Measurements from ENCODE around the gene ACOX1. TPM values are rescaled to one million over a fixed set of nuclear protein-coding genes. Genes with fewer than 3 reads are reported as not detected.

Gene ACOX1
- total and polyA plus RNA-seq, 12 donors: 11.1 to 105 (median 92.1) TPM

GRCh38 chr17:75899767-75900468 lies 79.0 kb downstream of the ACOX1 start:
- intact Hi-C loops (cut with DNase I): loop anchor here in 6 of 10 donors (5.0 to 10.0 kb wide), 6 partner anchors 43 to 395 kb away; partner anchors contain the start of genes WBP2 (in 2 of the 6), GALK1 (in 1 of the 6) and UBALD2 (in 1 of the 6)
- 89 to 92% methylated on average over 20 to 23 of the region's 23 CpGs for WGBS, 2 donors
- no peaks in the 10 kb centered on the region for H3K9me3 ChIP-seq
- no peak for TF ChIP-seq CTCF (IDR thresholded peaks at IDR 0.05)
- peaks cover 20 to 35% (median 33%) of the 10 kb centered on the region in 9 donors for H3K4me1 ChIP-seq
- no peak for DNase-seq
- H3K4me3 ChIP-seq: no peak overlapping the region
- H3K36me3 ChIP-seq: peaks cover 6 to 59% (median 30%) of the 10 kb centered on the region in 9 donors
- H3K27ac ChIP-seq: no peak overlapping the region
- no peaks in the 10 kb centered on the region for H3K27me3 ChIP-seq
- no peak for ATAC-seq

DNA sequence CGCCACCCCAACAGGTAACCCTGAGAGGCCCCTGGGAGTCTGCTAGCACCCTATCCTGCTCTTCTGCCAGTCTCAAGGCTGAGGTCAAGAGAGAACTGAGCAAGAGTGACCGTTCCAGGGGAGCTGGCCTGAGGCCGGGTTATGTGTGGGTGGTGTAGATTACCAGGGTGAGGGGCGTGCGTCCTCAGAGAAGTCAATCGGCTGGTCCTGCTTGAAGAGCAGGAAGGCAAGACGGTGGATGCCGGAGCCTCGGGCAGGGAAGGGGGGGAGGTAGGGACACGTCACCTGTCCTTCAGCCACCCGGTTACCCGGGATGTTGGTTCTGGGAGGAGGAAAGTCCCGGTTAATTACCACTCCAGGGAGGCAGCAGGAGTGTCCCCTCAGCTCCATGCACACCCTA lies 79.6 kb downstream of the ACOX1 start:
- intact Hi-C loops (cut with DNase I): loop anchor here in 4 of 10 donors (5.0 to 10.0 kb wide), 3 partner anchors 42 to 135 kb away; partner anchors contain the start of genes WBP2 (in 2 of the 4) and GALK1 (in 1 of the 4)
- Histone ChIP-seq H3K9me3 (no peaks in the 10 kb centered on the region), H3K4me3 (no peak overlapping the region), H3K27me3 (no peaks in the 10 kb centered on the region), H3K36me3 (peaks cover 6 to 59% (median 30%) of the 10 kb centered on the region in 9 donors), H3K27ac (no peak overlapping the region), H3K4me1 (peaks cover 22 to 41% (median 36%) of the 10 kb centered on the region in 9 donors)
- WGBS, 2 donors: 91% methylated on average over 13 of the region's 13 CpGs
- ATAC-seq (no peak), DNase-seq (no peak)
- TF ChIP-seq CTCF (IDR thresholded peaks at IDR 0.05): no peak

GRCh38 chr17:75898791-75899190 lies 80.2 kb downstream of the ACOX1 start:
- ATAC-seq: no peak
- intact Hi-C loops (cut with DNase I): loop anchor here in 4 of 10 donors (5.0 to 10.0 kb wide), 3 partner anchors 41 to 134 kb away; partner anchors contain the start of genes WBP2 (in 2 of the 4) and GALK1 (in 1 of the 4)
- 95 to 98% methylated on average over 16 of the region's 16 CpGs for WGBS, 2 donors
- no peak for DNase-seq
- Histone ChIP-seq H3K27ac (no peak overlapping the region), H3K9me3 (no peaks in the 10 kb centered on the region), H3K4me3 (no peak overlapping the region), H3K27me3 (no peaks in the 10 kb centered on the region), H3K4me1 (peaks cover 18 to 39% (median 34%) of the 10 kb centered on the region in 9 donors), H3K36me3 (peaks cover 6 to 59% (median 30%) of the 10 kb centered on the region in 9 donors)
- no peak for TF ChIP-seq CTCF (IDR thresholded peaks at IDR 0.05)

DNA sequence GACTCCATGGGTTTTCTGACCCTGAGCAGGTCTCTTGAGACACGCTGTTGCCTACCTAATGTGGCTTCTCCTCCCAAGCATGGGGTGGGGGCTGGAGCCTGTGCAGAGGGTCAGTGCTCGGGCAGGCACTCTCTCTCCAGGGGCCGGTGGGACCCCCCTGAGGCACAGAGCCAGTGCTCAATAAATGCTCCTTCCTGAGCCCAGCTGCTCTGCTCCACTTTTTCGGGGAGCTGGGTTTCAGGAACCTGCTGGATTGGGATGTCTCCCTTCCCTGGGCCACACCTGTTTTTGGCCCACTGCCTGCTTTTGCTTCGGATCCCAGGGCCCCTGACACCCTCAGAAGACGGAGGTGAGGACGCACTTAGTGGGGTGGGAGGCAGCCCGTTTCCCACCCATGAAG lies 80.9 kb downstream of the ACOX1 start:
- Histone ChIP-seq H3K27ac (no peak overlapping the region), H3K9me3 (no peaks in the 10 kb centered on the region), H3K4me3 (no peak overlapping the region), H3K27me3 (no peaks in the 10 kb centered on the region), H3K4me1 (peaks cover 16 to 38% (median 27%) of the 10 kb centered on the region in 9 donors), H3K36me3 (peaks cover 6 to 56% (median 30%) of the 10 kb centered on the region in 9 donors)
- intact Hi-C loops (cut with DNase I): loop anchor here in 4 of 10 donors (5.0 to 10.0 kb wide), 3 partner anchors 41 to 133 kb away; partner anchors contain the start of genes WBP2 (in 2 of the 4) and GALK1 (in 1 of the 4)
- TF ChIP-seq CTCF (IDR thresholded peaks at IDR 0.05): no peak
- WGBS, 2 donors: 87 to 88% methylated on average over 8 of the region's 8 CpGs
- ATAC-seq (no peak), DNase-seq (no peak)
